SK-N-SH treated with all-trans-retinoic acid at 6 μM for 48 hours (cell line): ENCODE measurements around the gene CHI3L1.

ENCODE experiments used
- ATAC-seq: fragments of 200-7000 bp; cut with Tn5 transposase; 3 replicates; pipeline ENCODE4 v1.9.1; 2020; ENCODE audit warnings: mild to moderate bottlenecking, moderate library complexity
- ARNTL ChIP-seq: fragments of 450-650 bp; formaldehyde crosslinking; IDR thresholded peaks from 2 replicates; pipeline ENCODE4 v1.5.0; 2020; ENCODE audit warnings: low read depth, mild to moderate bottlenecking, moderate library complexity, borderline replicate concordance
- BACH2 ChIP-seq: fragments of 250-450 bp; sonication (Bioruptor Pico); IDR thresholded peaks from 2 replicates; pipeline ENCODE4 v1.9.0; 2021; ENCODE audit warnings: mild to moderate bottlenecking, borderline replicate concordance
- CREB5 ChIP-seq: fragments of 250-450 bp; sonication (Bioruptor Pico); IDR thresholded peaks from 2 replicates; pipeline ENCODE4 v1.5.1; 2020; ENCODE audit warnings: low read depth, mild to moderate bottlenecking, moderate library complexity
- CSDC2 ChIP-seq: fragments of 250-450 bp; sonication (Bioruptor Pico); IDR thresholded peaks from 2 replicates; pipeline ENCODE4 v1.5.0; 2020; ENCODE audit warnings: mild to moderate bottlenecking, moderate library complexity
- CSRNP3 ChIP-seq: fragments of 250-450 bp; sonication (Bioruptor Pico); IDR thresholded peaks from 2 replicates; pipeline ENCODE4 v1.5.1; 2021; ENCODE audit warnings: mild to moderate bottlenecking, moderate library complexity
- GLIS3 ChIP-seq: fragments of 250-450 bp; sonication (Bioruptor Pico); IDR thresholded peaks from 2 replicates; pipeline ENCODE4 v1.5.0; 2020; ENCODE audit warnings: mild to moderate bottlenecking, moderate library complexity
- ISL1 ChIP-seq: fragments of 250-450 bp; sonication (Bioruptor Pico); IDR thresholded peaks from 2 replicates; pipeline ENCODE4 v2.1.2; 2022; ENCODE audit warnings: mild to moderate bottlenecking, moderate library complexity
- OSR1 ChIP-seq: fragments of 250-450 bp; sonication (Bioruptor Pico); IDR thresholded peaks from 2 replicates; pipeline ENCODE4 v1.8.0; 2022; ENCODE audit warnings: moderate library complexity, mild to moderate bottlenecking, inconsistent platforms
- PATZ1 ChIP-seq: fragments of 250-450 bp; sonication (Bioruptor Pico); IDR thresholded peaks from 2 replicates; pipeline ENCODE4 v1.8.0; 2020; ENCODE audit warnings: mild to moderate bottlenecking, moderate library complexity, borderline replicate concordance
- POU6F1 ChIP-seq: fragments of 250-450 bp; sonication (Bioruptor Pico); IDR thresholded peaks from 2 replicates; pipeline ENCODE4 v1.8.0; 2021; ENCODE audit warnings: low read depth, mild to moderate bottlenecking, moderate library complexity, borderline replicate concordance
- RARB ChIP-seq: fragments of 250-450 bp; sonication (Bioruptor Pico); IDR thresholded peaks from 2 replicates; pipeline ENCODE4 v1.8.0; 2021; ENCODE audit warnings: mild to moderate bottlenecking, moderate library complexity
- SNAI2 ChIP-seq: fragments of 250-450 bp; sonication (Bioruptor Pico); IDR thresholded peaks from 2 replicates; pipeline ENCODE4 v1.5.0; 2020; ENCODE audit warnings: mild to moderate bottlenecking, moderate library complexity
- TCF4 ChIP-seq: fragments of 250-450 bp; sonication (Bioruptor Pico); IDR thresholded peaks from 2 replicates; pipeline ENCODE4 v1.8.0; 2021; ENCODE audit warnings: mild to moderate bottlenecking, moderate library complexity, borderline replicate concordance
- TOX ChIP-seq: fragments of 250-450 bp; sonication (Bioruptor Pico); IDR thresholded peaks from 2 replicates; pipeline ENCODE4 v1.8.0; 2021; ENCODE audit warnings: mild to moderate bottlenecking, moderate library complexity, borderline replicate concordance
- TSHZ2 ChIP-seq: fragments of 250-450 bp; sonication (Bioruptor Pico); IDR thresholded peaks from 2 replicates; pipeline ENCODE4 v1.5.0; 2020; ENCODE audit warnings: mild to moderate bottlenecking, moderate library complexity
- ZC3H10 ChIP-seq: fragments of 250-450 bp; sonication (Bioruptor Pico); IDR thresholded peaks from 2 replicates; pipeline ENCODE4 v1.5.1; 2021; ENCODE audit warnings: mild to moderate bottlenecking, moderate library complexity
- ZFP3 ChIP-seq: fragments of 250-450 bp; sonication (Bioruptor Pico); IDR thresholded peaks from 2 replicates; pipeline ENCODE4 v1.5.0; 2020; ENCODE audit warnings: mild to moderate bottlenecking, moderate library complexity
- ZFP30 ChIP-seq: fragments of 450-650 bp; formaldehyde crosslinking; IDR thresholded peaks from 2 replicates; pipeline ENCODE4 v1.5.0; 2022; ENCODE audit warnings: mild to moderate bottlenecking, moderate library complexity
- ZNF565 ChIP-seq: fragments of 450-650 bp; formaldehyde crosslinking; conservative IDR thresholded peaks from 2 replicates; pipeline ENCODE4 v1.5.0; 2020; ENCODE audit warnings: low read depth, mild to moderate bottlenecking, moderate library complexity
- ZNF70 ChIP-seq: fragments of 450-650 bp; formaldehyde crosslinking; IDR thresholded peaks from 2 replicates; pipeline ENCODE4 v1.5.0; 2020; ENCODE audit warnings: mild to moderate bottlenecking, moderate library complexity
- ZNF8 ChIP-seq: fragments of 450-650 bp; formaldehyde crosslinking; IDR thresholded peaks from 2 replicates; pipeline ENCODE4 v1.5.0; 2020; ENCODE audit warnings: mild to moderate bottlenecking, moderate library complexity

The CHI3L1 gene

GRCh38 chr1:203196371-203196770 lies 9.9 kb upstream of the CHI3L1 start:
- TF ChIP-seq ZC3H10 (CRISPR knock-in tag) (no peak), RARB (CRISPR knock-in tag) (no peak), CSDC2 (CRISPR knock-in tag) (no peak), ARNTL (CRISPR knock-in tag) (no peak), OSR1 (CRISPR knock-in tag) (no peak), ZNF70 (CRISPR knock-in tag) (no peak), SNAI2 (CRISPR knock-in tag) (no peak), ZNF565 (CRISPR knock-in tag) (no peak), ZFP30 (no peak), CREB5 (no peak), ZNF8 (no peak)
- TF ChIP-seq, all 23 proteins: peak for 0
- peak; percentile 43 for ATAC-seq

GRCh38 chr1:203190949-203191348 lies 4.4 kb upstream of the CHI3L1 start:
- ATAC-seq: no peak
- TF ChIP-seq SNAI2 (CRISPR knock-in tag): no peak
- TF ChIP-seq ZNF565 (CRISPR knock-in tag): no peak
- TF ChIP-seq TCF4 (CRISPR knock-in tag): no peak
- TF ChIP-seq BACH2 (CRISPR knock-in tag): no peak
- TF ChIP-seq RARB (CRISPR knock-in tag): no peak
- no peak for TF ChIP-seq GLIS3
- TF ChIP-seq ISL1 (CRISPR knock-in tag): no peak
- no peak for TF ChIP-seq ZFP30
- no peak for TF ChIP-seq ZNF8
- TF ChIP-seq, all 23 proteins: peak for 0

- TF ChIP-seq ARNTL (CRISPR knock-in tag) (no peak), BACH2 (CRISPR knock-in tag) (no peak), CSRNP3 (CRISPR knock-in tag) (no peak), ZFP3 (CRISPR knock-in tag) (no peak), GLIS3 (no peak), PATZ1 (CRISPR knock-in tag) (no peak), SNAI2 (CRISPR knock-in tag) (no peak), ISL1 (CRISPR knock-in tag) (no peak), ZC3H10 (CRISPR knock-in tag) (no peak), TSHZ2 (CRISPR knock-in tag) (no peak), TOX (CRISPR knock-in tag) (no peak), ZNF565 (CRISPR knock-in tag) (no peak), POU6F1 (CRISPR knock-in tag) (no peak), CREB5 (no peak), RARB (CRISPR knock-in tag) (no peak), TCF4 (CRISPR knock-in tag) (no peak), ZNF8 (no peak)
- ATAC-seq: no peak
Measured at GRCh38 chr1:203189951-203190352, 3.4 kb upstream of the CHI3L1 start.
